Adrenal gland (tissue), 5 donors: ENCODE measurements around the gene PHF2.

ENCODE experiments used
- POLR2A ChIP-seq, 2 donors: fragments of 450-650 bp; IDR thresholded peaks; one replicate each; pipeline ENCODE4 v1.6.1; 2017; ENCODE audit warnings: antibody characterized with exemption in 2 of 2, mild to moderate bottlenecking in 2 of 2, moderate library complexity in 1 of 2
- TF ChIP-seq, protein P1 (sequence below), 6 experiments: fragments of 450-650 bp in 4 of 6; fragments of 200-600 bp in 2 of 6; sonication (generic) in 1 of 6; IDR thresholded peaks; 1 replicate in 5 of 6; 2 replicates in 1 of 6; pipeline versions ENCODE4 v1.5.1 to v1.8.0; 2016 to 2021; ENCODE audit warnings: antibody characterized with exemption in 6 of 6, mild to moderate bottlenecking in 2 of 6, moderate library complexity in 1 of 6
- donor health status: DM: no; HTN: no; CAD: no.

- TF ChIP-seq, protein P1, sequence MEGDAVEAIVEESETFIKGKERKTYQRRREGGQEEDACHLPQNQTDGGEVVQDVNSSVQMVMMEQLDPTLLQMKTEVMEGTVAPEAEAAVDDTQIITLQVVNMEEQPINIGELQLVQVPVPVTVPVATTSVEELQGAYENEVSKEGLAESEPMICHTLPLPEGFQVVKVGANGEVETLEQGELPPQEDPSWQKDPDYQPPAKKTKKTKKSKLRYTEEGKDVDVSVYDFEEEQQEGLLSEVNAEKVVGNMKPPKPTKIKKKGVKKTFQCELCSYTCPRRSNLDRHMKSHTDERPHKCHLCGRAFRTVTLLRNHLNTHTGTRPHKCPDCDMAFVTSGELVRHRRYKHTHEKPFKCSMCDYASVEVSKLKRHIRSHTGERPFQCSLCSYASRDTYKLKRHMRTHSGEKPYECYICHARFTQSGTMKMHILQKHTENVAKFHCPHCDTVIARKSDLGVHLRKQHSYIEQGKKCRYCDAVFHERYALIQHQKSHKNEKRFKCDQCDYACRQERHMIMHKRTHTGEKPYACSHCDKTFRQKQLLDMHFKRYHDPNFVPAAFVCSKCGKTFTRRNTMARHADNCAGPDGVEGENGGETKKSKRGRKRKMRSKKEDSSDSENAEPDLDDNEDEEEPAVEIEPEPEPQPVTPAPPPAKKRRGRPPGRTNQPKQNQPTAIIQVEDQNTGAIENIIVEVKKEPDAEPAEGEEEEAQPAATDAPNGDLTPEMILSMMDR (IDR thresholded peaks at IDR 0.05) = no peak
- TF ChIP-seq POLR2A (IDR thresholded peaks at IDR 0.05) = no peak
Measured at GRCh38 chr9:93709600-93710369, 133.4 kb downstream of the PHF2 start.
